ENCODE data around the gene LRBA. TPM values are rescaled to one million over a fixed set of nuclear protein-coding genes. Genes with fewer than 3 reads are reported as not detected.
"Not testable (repeated sequence)": the region's sequence is repeated elsewhere in the genome, so short reads cannot be mapped to it uniquely, and the experiment has no call there.

Gene LRBA
- total and polyA plus RNA-seq, 4 donors = 8.2 to 69.8 (median 32.8) TPM

GRCh38 chr4:150390531-150390910 lies 624.6 kb downstream of the LRBA start:
- no peak overlapping the region for H3K27ac ChIP-seq (ENCODE audit: low read depth in 1 of 2, low read length in 2 of 2)
- no peaks in the 10 kb centered on the region for H3K4me1 ChIP-seq (ENCODE audit: control insufficient read depth in 4 of 4, insufficient read depth in 4 of 4, low read length in 3 of 4)
- no peaks in the 10 kb centered on the region for H3K27me3 ChIP-seq (ENCODE audit: control insufficient read depth in 4 of 4, insufficient read depth in 4 of 4, low read length in 3 of 4)
- DNase-seq (ENCODE audit: low spot score) = no peak
- no peaks in the 10 kb centered on the region for H3K36me3 ChIP-seq (ENCODE audit: control insufficient read depth in 4 of 4, insufficient read depth in 3 of 4, low read depth in 1 of 4, low read length in 3 of 4)
- no peak overlapping the region for H3K4me3 ChIP-seq (ENCODE audit: low read depth in 1 of 3, low read length in 3 of 3)
- H3K9ac ChIP-seq (ENCODE audit: low read depth in 1 of 2, low read length in 2 of 2) = no peak overlapping the region
- TF ChIP-seq, protein P1, sequence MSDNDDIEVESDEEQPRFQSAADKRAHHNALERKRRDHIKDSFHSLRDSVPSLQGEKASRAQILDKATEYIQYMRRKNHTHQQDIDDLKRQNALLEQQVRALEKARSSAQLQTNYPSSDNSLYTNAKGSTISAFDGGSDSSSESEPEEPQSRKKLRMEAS (IDR thresholded peaks at IDR 0.05) = no peak
- TF ChIP-seq CTCF (IDR thresholded peaks at IDR 0.05; ENCODE audit: low read depth, low read length, missing input control) = no peak
- peaks cover 0 to 2% (median 0%) of the 10 kb centered on the region in 4 donors for H3K9me3 ChIP-seq (ENCODE audit: control insufficient read depth in 4 of 4, low read length in 3 of 4)

DNA sequence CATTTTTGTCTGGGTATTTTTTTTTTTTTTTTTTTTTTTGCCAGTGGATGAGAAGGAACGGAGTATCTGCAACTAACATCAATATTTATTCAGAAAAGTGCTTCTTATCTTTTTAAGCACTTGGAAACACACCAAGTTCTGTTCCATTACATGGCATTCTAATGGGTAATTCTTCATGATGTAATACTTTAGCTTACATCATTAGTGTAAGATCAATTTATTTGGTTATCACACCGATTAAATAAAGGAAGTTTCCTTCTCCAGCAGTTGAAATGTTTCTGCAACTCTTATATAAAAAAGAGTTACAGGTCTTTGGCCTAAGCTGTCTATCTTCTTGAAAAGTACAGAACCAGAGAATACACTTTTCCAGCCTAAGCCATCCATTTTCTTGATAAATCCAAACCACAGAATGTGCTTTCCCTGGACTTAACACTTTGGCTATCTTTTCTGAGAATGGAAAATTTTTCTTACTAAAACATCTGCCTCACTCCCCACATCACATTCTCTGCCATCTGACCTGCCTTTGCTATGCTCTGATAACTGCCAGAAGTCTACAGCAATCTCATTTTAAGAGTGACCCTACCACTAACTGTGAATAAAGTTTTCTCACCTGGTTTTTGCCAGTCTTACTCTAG lies 625.1 kb downstream of the LRBA start:
- no peak for DNase-seq (ENCODE audit: low spot score)
- no peak for TF ChIP-seq GABPA (IDR thresholded peaks at IDR 0.05 in 1 of 2, conservative IDR thresholded peaks at IDR 0.05 in 1 of 2)
- TF ChIP-seq, protein P1 (IDR thresholded peaks at IDR 0.05) = no peak
- TF ChIP-seq RAD21 (IDR thresholded peaks at IDR 0.05) = no peak
- TF ChIP-seq EGR1 (IDR thresholded peaks at IDR 0.05; ENCODE audit: low read depth in 2 of 2) = no peak
- no peak for TF ChIP-seq HNF4A (conservative IDR thresholded peaks at IDR 0.05)
- TF ChIP-seq HNF4G (IDR thresholded peaks at IDR 0.05) = no peak
- TF ChIP-seq JUND (IDR thresholded peaks at IDR 0.05) = no peak
- TF ChIP-seq ATF3 (IDR thresholded peaks at IDR 0.05) = no peak
- no peak for TF ChIP-seq TAF1 (conservative IDR thresholded peaks at IDR 0.05)
- TF ChIP-seq RXRA (IDR thresholded peaks at IDR 0.05) = no peak
- no peak for TF ChIP-seq FOXA2 (IDR thresholded peaks at IDR 0.05)
- TF ChIP-seq CTCF (IDR thresholded peaks at IDR 0.05; ENCODE audit: low read depth, low read length, missing input control) = no peak
- H3K9ac ChIP-seq (ENCODE audit: low read depth in 1 of 2, low read length in 2 of 2) = no peak overlapping the region
- H3K36me3 ChIP-seq (ENCODE audit: control insufficient read depth in 4 of 4, insufficient read depth in 3 of 4, low read depth in 1 of 4, low read length in 3 of 4) = no peaks in the 10 kb centered on the region
- no peak overlapping the region for H3K27ac ChIP-seq (ENCODE audit: low read depth in 1 of 2, low read length in 2 of 2)
- 35% methylated on average over 2 of the region's 2 CpGs for WGBS
- H3K9me3 ChIP-seq (ENCODE audit: control insufficient read depth in 4 of 4, low read length in 3 of 4) = peaks cover 0 to 2% (median 0%) of the 10 kb centered on the region in 4 donors
- no peaks in the 10 kb centered on the region for H3K4me1 ChIP-seq (ENCODE audit: control insufficient read depth in 4 of 4, insufficient read depth in 4 of 4, low read length in 3 of 4)
- no peak overlapping the region for H3K4me3 ChIP-seq (ENCODE audit: low read depth in 1 of 3, low read length in 3 of 3)
- H3K27me3 ChIP-seq (ENCODE audit: control insufficient read depth in 4 of 4, insufficient read depth in 4 of 4, low read length in 3 of 4) = no peaks in the 10 kb centered on the region

DNA sequence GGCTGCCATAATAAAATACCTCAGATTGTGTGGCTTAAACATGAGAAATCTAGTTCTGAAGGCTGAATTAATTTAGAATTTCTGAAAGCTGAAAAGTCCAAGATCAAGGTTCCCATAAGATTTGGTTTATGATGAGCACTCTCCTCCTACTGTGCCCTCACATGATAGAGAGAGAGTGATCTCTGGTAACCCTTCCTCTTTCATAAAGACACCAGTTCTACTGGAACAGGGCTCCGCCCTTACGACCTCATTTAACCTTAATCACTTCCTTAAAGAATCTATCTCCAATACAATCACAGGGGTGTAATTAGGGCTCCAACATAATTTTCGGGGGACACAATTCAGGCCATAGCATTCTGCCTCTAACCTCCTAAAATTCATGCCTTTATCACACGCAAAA lies 627.1 kb downstream of the LRBA start:
- no peaks in the 10 kb centered on the region for H3K4me1 ChIP-seq (ENCODE audit: control insufficient read depth in 4 of 4, insufficient read depth in 4 of 4, low read length in 3 of 4)
- 95% methylated on average over 4 of the region's 4 CpGs for WGBS
- no peak overlapping the region for H3K4me3 ChIP-seq (ENCODE audit: low read depth in 1 of 3, low read length in 3 of 3)
- H3K27ac ChIP-seq (ENCODE audit: low read depth in 1 of 2, low read length in 2 of 2) = no peak overlapping the region
- H3K36me3 ChIP-seq (ENCODE audit: control insufficient read depth in 4 of 4, insufficient read depth in 3 of 4, low read depth in 1 of 4, low read length in 3 of 4) = no peaks in the 10 kb centered on the region
- H3K9ac ChIP-seq (ENCODE audit: low read depth in 1 of 2, low read length in 2 of 2) = no peak overlapping the region
- H3K27me3 ChIP-seq (ENCODE audit: control insufficient read depth in 4 of 4, insufficient read depth in 4 of 4, low read length in 3 of 4) = no peaks in the 10 kb centered on the region
- H3K9me3 ChIP-seq (ENCODE audit: control insufficient read depth in 4 of 4, low read length in 3 of 4) = no peaks in the 10 kb centered on the region
- DNase-seq (ENCODE audit: low spot score) = no peak
- TF ChIP-seq RXRA (IDR thresholded peaks at IDR 0.05) (peak in 1 of 2 donors; percentile 20), REST (IDR thresholded peaks at IDR 0.05) (no peak)

DNA sequence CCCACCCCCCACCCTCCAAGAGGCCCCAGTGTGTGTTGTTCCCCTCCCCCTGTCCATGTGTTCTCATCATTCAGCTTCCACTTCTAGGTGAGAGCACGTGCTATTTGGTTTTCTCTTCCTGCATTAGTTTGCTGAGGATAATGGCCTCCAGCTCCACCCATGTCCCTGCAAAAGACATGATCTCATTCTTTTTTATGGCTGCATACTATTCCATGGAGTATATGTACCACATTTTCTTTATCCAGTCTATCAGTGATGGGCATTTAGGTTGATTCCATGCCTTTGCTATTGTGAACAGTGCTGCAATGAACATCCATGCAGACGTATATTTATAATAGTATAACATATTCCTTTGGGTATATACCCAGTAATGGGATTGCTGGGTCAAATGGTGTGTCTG lies 628.7 kb downstream of the LRBA start:
- H3K9me3 ChIP-seq (ENCODE audit: control insufficient read depth in 4 of 4, low read length in 3 of 4); H3K9ac ChIP-seq (ENCODE audit: low read depth in 1 of 2, low read length in 2 of 2); DNase-seq (ENCODE audit: low spot score); H3K4me3 ChIP-seq (ENCODE audit: low read depth in 1 of 3, low read length in 3 of 3); H3K27me3 ChIP-seq (ENCODE audit: control insufficient read depth in 4 of 4, insufficient read depth in 4 of 4, low read length in 3 of 4); H3K36me3 ChIP-seq (ENCODE audit: control insufficient read depth in 4 of 4, insufficient read depth in 3 of 4, low read depth in 1 of 4, low read length in 3 of 4); H3K27ac ChIP-seq (ENCODE audit: low read depth in 1 of 2, low read length in 2 of 2); H3K4me1 ChIP-seq (ENCODE audit: control insufficient read depth in 4 of 4, insufficient read depth in 4 of 4, low read length in 3 of 4): not testable (repeated sequence)
- WGBS = 92% methylated on average over 2 of the region's 2 CpGs

Measured in liver (tissue), 9 donors.